NCI-H1092 treated with DMSO at 0.1 percent for 48 hours (cell line): Measurements from ENCODE around the gene NXF3.
"Not testable (repeated sequence)": the region's sequence is repeated elsewhere in the genome, so short reads cannot be mapped to it uniquely, and the experiment has no call there.

Experiments used
- DNase-seq: peaks from one replicate; lab custom pipeline; 2025; lab: John Stamatoyannopoulos, UW

NXF3 gene, protein sequence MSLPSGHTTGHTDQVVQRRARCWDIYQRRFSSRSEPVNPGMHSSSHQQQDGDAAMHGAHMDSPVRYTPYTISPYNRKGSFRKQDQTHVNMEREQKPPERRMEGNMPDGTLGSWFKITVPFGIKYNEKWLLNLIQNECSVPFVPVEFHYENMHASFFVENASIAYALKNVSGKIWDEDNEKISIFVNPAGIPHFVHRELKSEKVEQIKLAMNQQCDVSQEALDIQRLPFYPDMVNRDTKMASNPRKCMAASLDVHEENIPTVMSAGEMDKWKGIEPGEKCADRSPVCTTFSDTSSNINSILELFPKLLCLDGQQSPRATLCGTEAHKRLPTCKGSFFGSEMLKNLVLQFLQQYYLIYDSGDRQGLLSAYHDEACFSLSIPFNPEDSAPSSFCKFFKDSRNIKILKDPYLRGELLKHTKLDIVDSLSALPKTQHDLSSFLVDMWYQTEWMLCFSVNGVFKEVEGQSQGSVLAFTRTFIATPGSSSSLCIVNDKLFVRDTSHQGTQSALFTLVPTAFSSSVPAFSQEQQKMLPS

DNA sequence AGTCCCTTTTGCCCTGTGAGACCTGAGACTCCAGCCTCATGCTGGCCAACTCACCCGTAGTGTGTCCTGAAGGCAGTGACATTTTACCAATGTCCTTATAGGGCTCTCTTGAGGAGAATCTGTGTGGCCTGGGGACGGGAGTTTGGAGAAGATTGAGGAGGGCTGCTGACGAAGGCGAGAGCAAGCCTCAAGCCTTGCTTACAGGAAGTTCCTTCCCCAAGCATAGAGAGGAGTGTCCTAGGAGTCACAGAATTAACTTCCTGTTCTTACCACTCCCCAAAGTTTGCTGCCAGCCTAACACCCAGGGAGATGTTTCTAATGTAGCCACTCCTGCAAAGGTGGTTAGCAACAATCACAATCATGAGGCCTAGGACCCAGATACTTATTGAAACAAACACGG, at the start of gene NXF3:
Gene NXF3 (minus strand): TSS at position 202 of the 400 bp plus-strand sequence. CDS start 120 bp downstream, at position 82.
- DNase-seq, result no peak

DNA sequence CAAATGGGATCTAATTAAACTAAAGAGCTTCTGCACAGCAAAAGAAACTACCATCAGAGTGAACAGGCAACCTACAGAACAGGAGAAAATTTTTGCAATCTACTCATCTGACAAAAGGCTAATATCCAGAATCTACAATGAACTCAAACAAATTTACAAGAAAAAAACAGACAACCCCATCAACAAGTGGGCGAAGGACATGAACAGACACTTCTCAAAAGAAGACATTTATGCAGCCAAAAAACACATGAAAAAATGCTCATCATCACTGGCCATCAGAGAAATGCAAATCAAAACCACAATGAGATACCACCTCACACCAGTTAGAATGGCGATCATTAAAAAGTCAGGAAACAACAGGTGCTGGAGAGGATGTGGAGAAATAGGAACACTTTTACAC, 43.6 kb upstream of the NXF3 start:
- DNase-seq, result not testable (repeated sequence)

DNA sequence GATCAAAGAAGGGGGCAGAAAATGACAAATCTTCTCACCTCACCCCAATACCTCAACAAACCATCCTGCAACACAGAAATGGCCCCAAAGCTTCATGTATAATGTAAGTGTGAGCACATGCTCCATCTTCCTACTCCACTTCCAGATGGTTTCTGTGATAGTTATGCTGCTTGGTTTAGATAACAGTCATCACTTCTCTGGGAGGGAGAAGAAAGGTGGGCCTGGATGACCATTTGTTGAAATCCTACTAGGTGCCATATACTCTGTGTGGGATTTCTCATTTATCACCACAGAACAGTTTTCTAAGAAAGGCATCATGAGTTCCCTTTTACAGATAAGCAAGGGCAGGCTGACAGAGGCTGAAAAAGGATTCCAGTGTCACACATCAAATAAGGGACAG, 31.3 kb upstream of the NXF3 start:
- no peak for DNase-seq

DNA sequence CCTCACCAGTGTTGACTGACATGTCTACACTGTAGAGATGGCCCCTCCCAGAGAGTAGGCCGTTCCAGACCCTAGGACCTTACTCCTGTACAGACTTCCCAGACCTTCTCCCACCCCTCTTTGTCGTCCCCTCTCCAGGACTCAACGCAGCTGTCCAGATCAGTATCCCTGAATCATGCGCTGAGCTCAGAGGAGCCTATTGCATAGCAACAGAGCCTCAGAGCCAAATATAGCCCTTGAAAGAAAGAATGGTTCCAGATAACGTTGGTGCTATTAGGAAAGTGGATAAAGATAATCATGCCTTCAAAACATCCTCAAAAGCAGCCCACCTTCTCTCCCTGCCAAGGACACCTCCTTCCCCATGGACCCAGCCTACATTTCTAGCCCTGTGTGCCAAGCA, 27.8 kb upstream of the NXF3 start:
- DNase-seq, result no peak

DNA sequence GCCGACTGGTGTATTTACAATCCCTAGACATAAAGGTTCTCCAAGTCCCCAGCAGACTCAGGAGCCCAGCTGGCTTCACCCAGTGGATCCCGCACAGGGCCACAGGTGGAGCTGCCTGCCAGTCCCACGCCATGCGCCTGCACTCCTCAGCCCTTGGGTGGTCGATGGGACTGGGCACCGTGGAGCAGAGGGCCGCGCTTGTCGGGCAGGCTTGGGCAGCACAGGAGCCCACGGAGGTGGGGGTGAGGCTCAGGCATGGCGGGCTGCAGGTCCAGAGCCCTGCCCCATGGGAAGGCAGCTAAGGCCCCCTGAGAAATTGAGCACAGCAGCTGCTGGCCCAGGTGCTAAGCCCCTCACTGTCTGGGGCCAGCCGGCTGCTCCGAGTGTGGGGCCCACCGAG, 24.0 kb upstream of the NXF3 start:
- not testable (repeated sequence) for DNase-seq

DNA sequence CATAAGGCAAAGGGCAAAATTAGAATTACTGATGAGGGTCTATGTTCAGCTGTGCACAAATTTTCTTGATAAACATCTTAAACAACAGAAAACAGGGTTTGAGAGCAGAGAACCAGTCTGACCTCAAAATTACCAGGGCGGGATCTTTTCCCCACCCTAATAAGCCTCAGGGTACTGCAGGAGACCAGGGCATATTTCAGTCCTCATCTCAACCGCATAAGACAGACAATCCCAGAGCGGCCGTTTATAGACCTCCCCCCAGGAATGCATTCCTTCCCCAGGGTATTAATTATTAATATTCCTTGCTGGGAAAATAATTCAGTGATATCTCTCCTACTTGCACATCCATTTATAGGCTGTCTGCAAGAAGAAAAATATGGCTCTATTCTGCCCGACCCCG, 16.6 kb upstream of the NXF3 start:
- not testable (repeated sequence) for DNase-seq

DNA sequence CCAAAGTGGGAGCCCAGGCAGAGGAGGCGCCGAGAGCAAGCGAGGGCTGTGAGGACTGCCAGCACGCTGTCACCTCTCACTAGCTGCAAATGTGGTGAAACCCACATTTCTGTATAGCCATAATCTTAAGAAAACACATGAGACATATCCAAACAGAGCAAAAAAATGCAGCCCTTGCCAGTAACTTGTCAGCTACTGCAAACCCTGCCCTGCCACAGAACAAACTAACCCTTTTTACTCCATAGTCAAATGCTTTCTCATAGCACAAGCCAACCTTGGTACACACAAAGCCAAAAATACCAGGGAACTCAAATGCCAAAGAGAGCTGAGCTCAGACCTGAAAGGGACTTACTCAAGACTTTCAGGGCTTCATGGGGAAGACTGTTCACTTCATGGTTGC, 14.9 kb upstream of the NXF3 start:
- DNase-seq, result no peak

DNA sequence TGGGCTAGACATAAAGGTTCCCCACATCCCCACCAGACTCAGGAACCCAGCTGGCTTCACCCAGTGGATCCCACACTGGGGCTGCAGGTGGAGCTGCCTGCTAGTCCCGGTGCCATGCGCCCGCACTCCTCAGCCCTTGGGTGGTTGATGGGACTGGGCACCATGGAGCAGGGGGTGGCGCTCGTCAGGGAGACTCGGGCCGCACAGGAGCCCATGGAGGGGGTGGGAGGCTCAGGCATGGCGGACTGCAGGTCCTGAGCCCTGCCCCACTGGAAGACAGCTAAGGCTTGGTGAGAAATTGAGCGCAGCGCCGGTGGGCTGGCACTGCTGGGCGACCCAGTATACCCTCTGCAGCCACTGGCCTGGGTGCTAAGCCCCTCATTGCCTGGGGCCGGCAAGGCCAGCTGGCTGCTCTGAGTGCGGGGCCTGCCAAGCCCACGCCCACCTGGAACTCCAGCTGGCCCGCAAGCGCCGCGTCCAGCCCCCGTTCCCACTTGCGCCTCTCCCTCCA, 14.3 kb upstream of the NXF3 start:
- not testable (repeated sequence) for DNase-seq

DNA sequence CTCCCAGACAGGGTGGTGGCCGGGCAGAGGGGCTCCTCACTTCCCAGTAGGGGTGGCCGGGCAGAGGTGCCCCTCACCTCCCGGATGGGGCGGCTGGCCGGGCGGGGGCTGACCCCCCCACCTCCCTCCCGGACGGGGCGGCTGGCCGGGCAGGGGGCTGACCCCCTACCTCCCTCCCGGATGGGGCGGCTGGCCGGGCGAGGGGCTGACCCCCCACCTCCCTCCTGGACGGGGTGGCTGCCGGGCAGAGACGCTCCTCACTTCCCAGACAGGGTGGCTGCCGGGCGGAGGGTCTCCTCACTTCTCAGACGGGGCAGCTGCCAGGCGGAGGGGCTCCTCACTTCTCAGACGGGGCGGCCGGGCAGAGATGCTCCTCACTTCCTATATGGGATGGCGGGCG, 11.4 kb upstream of the NXF3 start:
- DNase-seq, result not testable (repeated sequence)

DNA sequence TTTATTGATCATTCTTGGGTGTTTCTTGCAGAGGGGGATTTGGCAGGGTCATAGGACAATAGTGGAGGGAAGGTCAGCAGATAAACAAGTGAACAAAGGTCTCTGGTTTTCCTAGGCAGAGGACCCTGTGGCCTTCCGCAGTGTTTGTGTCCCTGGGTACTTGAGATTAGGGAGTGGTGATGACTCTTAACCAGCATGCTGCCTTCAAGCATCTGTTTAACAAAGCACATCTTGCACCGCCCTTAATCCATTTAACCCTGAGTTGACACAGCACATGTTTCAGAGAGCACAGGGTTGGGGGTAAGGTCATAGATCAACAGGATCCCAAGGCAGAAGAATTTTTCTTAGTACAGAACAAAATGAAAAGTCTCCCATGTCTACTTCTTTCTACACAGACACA, 10.9 kb upstream of the NXF3 start:
- DNase-seq, result not testable (repeated sequence)

DNA sequence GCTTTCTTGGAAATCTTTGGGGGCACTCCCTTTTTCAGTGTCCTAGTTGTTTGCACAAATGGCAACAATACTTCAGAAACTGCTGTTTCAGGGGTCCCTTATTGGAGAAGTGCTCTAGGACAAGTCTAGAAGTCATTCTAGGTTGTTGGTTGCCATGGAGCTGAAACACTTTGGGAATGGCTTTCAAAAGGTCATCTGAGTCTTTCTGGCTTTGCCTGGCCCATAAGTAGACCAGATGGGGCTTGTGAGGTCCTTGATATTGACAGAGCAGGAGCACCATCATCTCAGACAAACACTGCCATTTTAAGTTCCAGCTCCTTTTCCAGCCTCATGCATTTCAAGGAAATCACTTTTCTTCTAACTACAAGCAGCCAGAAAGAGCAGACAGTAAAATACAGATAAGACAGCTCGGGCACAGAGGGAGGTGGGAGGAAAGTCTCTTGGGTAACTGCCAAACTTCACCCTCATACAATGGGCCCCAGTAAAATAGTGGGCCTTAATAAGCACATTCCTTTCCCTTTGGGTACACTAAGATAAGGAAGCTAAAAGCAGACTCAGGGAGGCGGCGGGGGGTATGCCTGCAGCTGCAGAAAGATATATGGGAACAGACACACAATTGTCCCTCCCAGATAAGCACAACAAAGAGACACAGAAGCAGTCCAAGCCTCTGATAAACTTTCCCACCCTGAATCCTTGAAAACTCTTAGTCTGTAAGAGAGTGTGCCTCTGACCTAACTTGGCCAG, 8.5 kb upstream of the NXF3 start:
- DNase-seq, result no peak

DNA sequence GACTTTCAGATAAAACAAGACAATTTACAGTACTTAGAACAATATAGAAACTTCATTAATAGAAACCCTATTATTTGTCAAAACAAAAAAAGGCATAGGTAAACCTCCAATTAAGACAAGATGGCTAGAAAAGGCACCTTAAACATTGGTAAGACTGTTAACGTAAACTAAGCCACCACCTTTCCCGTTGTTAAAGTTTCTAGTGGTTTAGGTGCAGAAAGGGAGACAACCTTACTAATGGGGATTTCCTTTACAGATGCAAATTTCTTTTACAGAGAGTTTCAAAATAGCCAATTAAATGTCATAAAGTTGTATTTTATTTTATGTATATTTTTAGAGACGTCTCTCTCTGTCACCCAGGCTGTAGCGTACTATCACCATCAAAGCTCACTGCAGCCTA, 7.5 kb upstream of the NXF3 start:
- DNase-seq, result no peak

DNA sequence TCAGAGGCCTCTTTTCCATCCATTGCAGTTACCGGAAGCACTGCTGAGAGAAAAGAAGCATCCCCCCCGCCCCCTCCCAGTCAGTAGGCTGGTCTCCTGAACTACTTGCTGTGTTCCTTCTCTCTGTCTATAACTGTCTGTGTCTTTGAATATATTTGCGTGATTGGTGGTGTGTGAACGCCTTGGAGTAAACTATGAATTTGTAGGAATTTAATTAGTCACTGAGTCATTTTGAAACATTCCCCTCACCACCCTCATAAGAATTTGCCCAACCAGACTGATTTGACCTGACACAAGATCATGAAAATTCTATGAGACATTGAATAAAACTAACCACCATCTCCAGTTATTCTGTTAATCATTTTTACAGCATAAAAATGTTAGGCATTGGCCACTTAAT, 6.7 kb upstream of the NXF3 start:
- no peak for DNase-seq

DNA sequence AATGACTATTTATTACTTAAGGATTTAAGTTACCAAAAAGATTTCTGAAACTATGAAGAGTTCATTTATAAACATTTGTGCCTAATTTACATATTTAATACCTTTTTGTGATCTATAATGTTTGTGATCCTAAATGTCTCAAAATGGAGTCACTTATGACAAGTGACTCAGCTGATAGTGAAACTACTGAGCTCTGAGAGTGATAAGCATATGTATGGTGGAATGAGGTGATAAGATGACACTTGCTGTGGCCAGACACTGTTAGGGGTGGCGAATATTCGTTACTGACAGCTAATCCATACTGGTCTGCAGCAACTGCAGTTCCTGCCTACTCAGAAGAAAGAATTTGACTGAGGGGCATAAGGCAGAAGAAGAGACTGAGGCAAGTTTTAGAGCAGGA, 5.5 kb upstream of the NXF3 start:
- no peak for DNase-seq

DNA sequence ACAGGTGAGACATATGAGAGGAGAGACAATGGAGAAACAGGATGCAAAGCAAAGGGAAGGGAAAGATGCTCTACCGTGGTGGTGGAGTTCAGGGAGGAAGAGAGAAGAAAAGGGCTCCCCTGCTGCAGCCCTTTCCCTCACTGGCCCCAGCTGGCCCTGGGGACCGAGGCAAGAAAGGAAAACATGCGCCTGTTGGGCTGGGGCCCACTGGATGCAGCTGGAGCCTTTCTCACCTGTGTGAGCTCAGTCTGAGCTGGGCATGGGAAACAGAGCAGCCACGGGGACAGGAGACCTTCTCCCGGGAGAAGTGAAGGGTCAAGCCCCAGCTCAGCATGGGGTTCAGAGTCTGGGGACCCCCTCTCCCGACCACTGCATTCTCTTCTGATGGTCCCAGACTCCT, 11.9 kb downstream of the NXF3 start:
- DNase-seq, result no peak

DNA sequence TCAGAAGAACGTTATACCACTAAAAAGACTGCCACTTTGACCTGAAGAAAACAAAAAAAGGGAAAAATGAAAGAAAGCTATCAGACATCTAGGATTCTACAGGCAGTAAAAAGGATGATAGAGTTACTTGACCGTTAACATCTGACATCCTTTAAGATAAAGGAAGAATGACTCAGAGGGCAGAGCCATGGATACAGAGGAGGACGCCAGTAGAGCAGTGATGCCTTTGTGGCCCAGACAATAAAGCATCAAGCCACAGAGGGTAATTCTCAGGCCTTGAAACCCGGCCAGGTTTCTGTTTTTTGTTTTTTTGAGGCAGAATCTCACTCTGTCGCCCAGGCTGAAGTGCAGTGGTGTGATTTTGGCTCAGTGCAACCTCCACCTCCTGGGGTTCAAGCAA, 19.5 kb downstream of the NXF3 start:
- no peak for DNase-seq

DNA sequence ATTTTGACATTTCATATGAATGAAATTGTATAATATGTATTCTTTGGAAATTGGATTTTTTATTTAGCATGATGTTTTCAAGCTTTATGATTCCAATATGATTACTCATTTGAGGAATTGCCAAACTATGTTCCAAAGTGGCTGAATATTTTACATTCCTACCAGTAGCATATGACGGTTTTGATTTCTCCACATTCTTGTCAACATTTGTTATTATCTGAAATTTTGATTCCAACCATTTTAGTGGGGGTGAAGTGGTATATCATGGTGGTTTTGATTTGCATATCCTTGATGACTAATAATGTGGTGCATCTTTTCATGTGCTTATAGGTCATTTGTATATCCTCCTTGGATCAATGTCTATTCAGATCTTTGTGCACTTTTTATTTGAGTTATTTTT, 26.3 kb downstream of the NXF3 start:
- no peak for DNase-seq

DNA sequence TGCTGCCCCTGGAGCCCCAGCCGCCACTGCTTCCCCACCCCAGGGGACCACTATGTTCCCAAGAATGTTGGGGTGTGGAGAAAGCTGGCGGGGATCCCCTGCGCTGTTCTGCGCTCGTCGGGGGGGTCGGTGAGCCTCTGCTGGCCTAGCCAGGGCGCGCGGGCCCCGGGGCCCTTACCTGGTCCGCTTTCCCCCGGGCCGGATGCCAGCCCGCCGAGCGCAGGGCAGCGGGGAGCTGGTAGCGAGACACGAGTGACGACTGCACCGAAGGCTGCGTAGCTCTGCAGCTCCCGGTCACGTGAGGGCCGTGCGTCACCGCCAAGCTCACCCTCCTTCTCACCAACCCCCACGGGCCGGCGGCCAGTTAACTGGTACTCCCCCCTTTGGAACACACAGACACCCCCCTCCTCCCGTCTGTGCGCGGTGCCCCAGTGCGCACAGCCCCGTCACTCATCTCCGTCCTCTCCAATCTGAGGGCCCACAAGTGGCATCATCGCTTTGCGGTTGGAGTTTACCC, 29.0 kb downstream of the NXF3 start, which contains the start of gene BEX1:
Gene BEX1 (minus strand): TSS at position 254 of the 517 bp plus-strand sequence. CDS start 897 bp downstream, outside the sequence.
- peak; percentile 94 for DNase-seq

DNA sequence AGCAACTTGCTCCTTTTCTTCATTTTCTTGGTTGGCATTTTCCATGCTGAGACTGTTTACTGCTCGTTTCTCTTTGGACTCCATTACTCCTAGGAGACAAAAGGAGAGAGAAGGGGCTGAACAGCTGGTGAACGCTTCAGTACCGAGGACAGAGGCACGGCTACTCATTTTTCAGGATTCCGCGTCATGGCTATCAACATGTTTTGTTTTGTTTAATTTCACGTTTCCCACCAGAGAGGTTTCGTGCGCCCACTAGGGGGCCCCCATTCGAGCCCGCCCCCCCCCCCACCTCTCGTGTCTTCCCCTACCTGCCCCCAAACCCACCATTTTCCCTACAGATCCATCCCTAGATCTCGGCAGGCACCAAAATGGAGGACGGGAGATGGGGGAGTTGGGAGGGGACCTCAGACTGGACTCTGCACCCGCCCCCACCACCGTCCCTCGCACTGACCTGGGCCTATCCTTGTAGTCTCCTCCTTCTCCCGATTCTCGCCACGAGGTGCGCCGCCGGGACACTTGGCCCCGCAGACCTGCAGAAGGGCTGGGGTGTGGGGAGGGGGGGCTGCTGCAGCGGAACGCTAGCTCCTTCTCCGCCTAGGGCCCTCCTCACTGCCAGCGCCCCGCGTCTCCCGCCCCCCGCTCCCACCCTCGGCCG, 29.6 kb downstream of the NXF3 start:
- peak; percentile 59 for DNase-seq

DNA sequence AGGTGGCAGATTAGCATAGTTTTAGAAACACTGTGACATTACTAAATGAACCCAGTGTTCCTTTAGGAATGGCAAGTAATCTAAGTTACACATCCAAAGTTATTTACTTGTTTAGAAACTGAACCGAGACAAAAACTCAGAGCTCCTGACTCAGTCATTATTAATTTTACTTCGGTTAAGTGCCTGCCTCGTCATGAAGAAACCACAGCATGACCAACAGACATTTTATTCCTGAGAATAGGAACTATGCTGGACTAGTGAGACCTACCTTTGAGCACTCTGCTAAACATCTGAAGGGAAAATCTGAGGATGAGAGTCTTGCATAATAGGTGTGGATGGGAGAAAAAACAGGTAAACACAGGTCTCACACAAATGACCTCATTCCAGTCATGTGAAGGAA, 31.5 kb downstream of the NXF3 start:
- no peak for DNase-seq

DNA sequence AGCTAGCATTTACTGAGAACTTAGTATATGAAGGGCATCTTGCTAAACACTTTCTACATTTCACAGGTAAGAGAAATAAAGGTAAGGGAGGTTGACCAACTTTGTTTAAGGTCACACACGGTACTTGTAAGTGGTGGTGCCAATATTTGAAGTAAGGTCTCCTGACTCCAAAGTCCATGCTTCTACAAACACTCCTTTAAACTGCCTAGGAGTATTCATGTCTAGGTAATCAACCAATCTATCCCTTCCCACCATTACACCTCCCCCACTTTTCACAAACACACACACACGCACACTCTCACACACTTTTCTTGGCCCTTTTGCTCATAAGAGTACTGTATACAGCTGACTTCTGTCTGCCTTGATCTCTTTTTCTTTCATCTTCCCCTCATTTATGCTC, 36.0 kb downstream of the NXF3 start:
- no peak for DNase-seq

DNA sequence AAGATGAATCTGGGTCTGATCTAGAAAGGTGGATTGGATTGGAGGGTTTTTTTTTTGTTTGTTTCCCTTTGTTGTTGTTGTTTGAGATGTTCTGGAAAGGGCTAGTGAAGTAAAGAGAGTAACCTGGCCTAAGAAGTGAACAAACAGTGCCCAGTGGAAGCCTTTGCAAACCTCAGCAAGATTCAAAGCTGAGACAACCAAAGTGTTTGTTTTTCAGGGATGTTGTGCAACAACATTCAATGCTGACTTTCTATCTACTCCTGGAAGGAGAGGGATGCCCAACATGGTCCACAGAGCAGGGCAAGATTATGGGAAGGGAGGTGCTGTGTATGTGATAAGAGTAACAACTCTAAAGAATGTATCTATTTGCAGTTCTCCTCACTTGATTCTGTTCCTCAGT, 40.3 kb downstream of the NXF3 start:
- no peak for DNase-seq
